HepG2 (cell line): ENCODE measurements around the gene CHEK2. TPM values are rescaled to one million over a fixed set of nuclear protein-coding genes. Genes with fewer than 3 reads are reported as not detected.

Experiments used
- AFF4 ChIP-seq: sonication (generic); formaldehyde crosslinking; IDR thresholded peaks from 2 replicates; pipeline ENCODE4 v1.4.0; 2020; ENCODE audit warnings: missing genetic modification reagents
- ATF7 ChIP-seq, 2 experiments: fragments of 450-650 bp in 1 of 2; sonication (generic) in 1 of 2; formaldehyde crosslinking in 1 of 2; IDR thresholded peaks; 2 replicates each; pipeline versions ENCODE4 v1.4.0 to v1.6.1; 2016 to 2020; ENCODE audit warnings: antibody characterized with exemption in 1 of 2, mild to moderate bottlenecking in 1 of 2, missing genetic modification reagents in 1 of 2
- CENPX ChIP-seq: sonication (generic); formaldehyde crosslinking; IDR thresholded peaks from 2 replicates; pipeline ENCODE4 v1.9.0; 2021; ENCODE audit warnings: mild to moderate bottlenecking, missing genetic modification reagents, moderate library complexity
- FOSL2 ChIP-seq: sonication (generic); formaldehyde crosslinking; IDR thresholded peaks from 2 replicates; pipeline ENCODE4 v1.4.0; 2020; ENCODE audit warnings: missing genetic modification reagents
- KLF16 ChIP-seq, 2 experiments: sonication (generic) in 1 of 2; formaldehyde crosslinking in 1 of 2; IDR thresholded peaks; 2 replicates each; pipeline versions ENCODE4 v1.6.1 to v1.8.0; 2016 to 2023; ENCODE audit warnings: missing genetic modification reagents in 2 of 2, missing compliant biosample characterization in 1 of 2
- MEIS2 ChIP-seq: sonication (generic); formaldehyde crosslinking; IDR thresholded peaks from 2 replicates; pipeline ENCODE4 v1.9.0; 2021; ENCODE audit warnings: mild to moderate bottlenecking, missing genetic modification reagents
- MXD1 ChIP-seq: sonication (generic); formaldehyde crosslinking; IDR thresholded peaks from 2 replicates; pipeline ENCODE4 v1.4.0; 2020; ENCODE audit warnings: mild to moderate bottlenecking, missing genetic modification reagents
- MXI1 ChIP-seq: IDR thresholded peaks from 3 replicates; pipeline ENCODE4 v1.6.1; 2012; ENCODE audit warnings: low read depth, low read length, inconsistent platforms, borderline replicate concordance
- NRL ChIP-seq: sonication (generic); formaldehyde crosslinking; IDR thresholded peaks from 2 replicates; pipeline ENCODE4 v1.5.0; 2020; ENCODE audit warnings: missing genetic modification reagents, mild to moderate bottlenecking, moderate library complexity, borderline replicate concordance
- REXO4 ChIP-seq: sonication (generic); formaldehyde crosslinking; IDR thresholded peaks from 2 replicates; pipeline ENCODE4 v1.8.0; 2022; ENCODE audit warnings: missing genetic modification reagents, mild to moderate bottlenecking, borderline replicate concordance
- RFXANK ChIP-seq: IDR thresholded peaks from 2 replicates; pipeline ENCODE4 v1.6.1; 2016
- SRSF1 ChIP-seq: fragments of 200-400 bp; formaldehyde crosslinking; optimal IDR thresholded peaks from 2 replicates; pipeline ENCODE3; 2017; ENCODE audit warnings: mild to moderate bottlenecking, low read depth, low read length, moderate library complexity
- TBX3 ChIP-seq: fragments of 450-650 bp; IDR thresholded peaks from 2 replicates; pipeline ENCODE4 v1.6.1; 2017; ENCODE audit warnings: antibody characterized with exemption, mild to moderate bottlenecking, inconsistent platforms, borderline replicate concordance
- XBP1 ChIP-seq: sonication (generic); formaldehyde crosslinking; IDR thresholded peaks from 2 replicates; pipeline ENCODE4 v1.5.0; 2020; ENCODE audit warnings: missing genetic modification reagents
- ZNF121 ChIP-seq: sonication (generic); formaldehyde crosslinking; IDR thresholded peaks from 2 replicates; pipeline ENCODE4 v1.5.0; 2020; ENCODE audit warnings: mild to moderate bottlenecking, missing genetic modification reagents
- ZNF20 ChIP-seq: sonication (generic); formaldehyde crosslinking; IDR thresholded peaks from 2 replicates; pipeline ENCODE4 v1.4.0; 2020; ENCODE audit warnings: mild to moderate bottlenecking, moderate library complexity, missing genetic modification reagents
- ZNF205 ChIP-seq: IDR thresholded peaks from 2 replicates; pipeline ENCODE4 v1.6.1; 2018; ENCODE audit warnings: missing biosample characterization, missing genetic modification reagents
- ZNF232 ChIP-seq: sonication (generic); formaldehyde crosslinking; IDR thresholded peaks from 2 replicates; pipeline ENCODE4 v1.4.0; 2020; ENCODE audit warnings: missing genetic modification reagents, borderline replicate concordance
- ZNF30 ChIP-seq: sonication (generic); formaldehyde crosslinking; IDR thresholded peaks from 2 replicates; pipeline ENCODE4 v1.5.0; 2020; ENCODE audit warnings: mild to moderate bottlenecking, missing genetic modification reagents
- ZNF333 ChIP-seq: sonication (generic); formaldehyde crosslinking; IDR thresholded peaks from 2 replicates; pipeline ENCODE4 v1.4.0; 2020; ENCODE audit warnings: mild to moderate bottlenecking, missing genetic modification reagents, borderline replicate concordance
- ZNF546 ChIP-seq: sonication (generic); formaldehyde crosslinking; conservative IDR thresholded peaks from 2 replicates; pipeline ENCODE4 v1.8.1; 2023; ENCODE audit warnings: mild to moderate bottlenecking, missing genetic modification reagents
- ZNF614 ChIP-seq: IDR thresholded peaks from 2 replicates; pipeline ENCODE4 v1.6.1; 2018; ENCODE audit warnings: missing biosample characterization, missing genetic modification reagents, inconsistent platforms, borderline replicate concordance
- polyA plus RNA-seq, 8 experiments: library from polyadenylated mRNA; depleted of rRNA in 3 of 8; stranded (reverse) in 7 of 8; unstranded in 1 of 8; fragments of >200 nt; fragmentation: Illumina TruSeq in 4 of 8; extraction: Trizol in 4 of 8; gene quantifications; 2 replicates each; pipeline versions ENCODE4 v1.2.1 to v1.2.3, GENCODE V29; 2011 to 2016; ENCODE audit warnings: low read depth in 4 of 8, missing spikeins in 1 of 8, mixed read lengths in 1 of 8; ENCODE audit not compliant: insufficient read depth in 1 of 8
- total RNA-seq, 5 experiments: library from RNA; depleted of rRNA; stranded (reverse); fragments of >200 nt; fragmentation: Illumina TruSeq; extraction: Trizol; gene quantifications; 2 replicates each; pipeline ENCODE4 v1.2.3, GENCODE V29; 2016; ENCODE audit warnings: low read depth in 1 of 5
- TF ChIP-seq, protein P1 (sequence below): IDR thresholded peaks from 2 replicates; pipeline ENCODE4 v1.6.1; 2016; ENCODE audit warnings: low read depth, borderline replicate concordance
- TF ChIP-seq, protein P2 (sequence below): sonication (generic); formaldehyde crosslinking; IDR thresholded peaks from 2 replicates; pipeline ENCODE4 v1.5.1; 2020; ENCODE audit warnings: missing genetic modification reagents, mild to moderate bottlenecking, borderline replicate concordance

The CHEK2 gene
- total and polyA plus RNA-seq, 2 of the 13 experiments (the other 11 are each of a cell fraction or from before 2014, with no cell fraction given), result 27.0 to 40.5 TPM

- TF ChIP-seq ZNF121 (CRISPR knock-in tag) (0 out of 2 replicates have a peak, but pooled peaks have one; percentile 30), ATF7 (IDR thresholded peaks at IDR 0.05) (no peak), ATF7 (CRISPR knock-in tag; IDR thresholded peaks at IDR 0.05) (no peak), ZNF205 (CRISPR knock-in tag) (peak; percentile 85; the same call in 1 of the 2 replicates), MXD1 (no peak), REXO4 (no peak), SRSF1 (no peak), ZNF20 (CRISPR knock-in tag) (no peak), XBP1 (CRISPR knock-in tag) (no peak), KLF16 (CRISPR knock-in tag; IDR thresholded peaks at IDR 0.05) (no peak), ZNF232 (no peak; the same call in 1 of the 2 replicates), MEIS2 (CRISPR knock-in tag) (no peak), ZNF333 (CRISPR knock-in tag) (no peak; the same call in 1 of the 2 replicates), AFF4 (CRISPR knock-in tag) (no peak; the same call in 1 of the 2 replicates), ZNF546 (CRISPR knock-in tag) (no peak), NRL (CRISPR knock-in tag) (no peak), FOSL2 (CRISPR knock-in tag) (no peak), TBX3 (no peak), RFXANK (CRISPR knock-in tag) (no peak), ZNF30 (CRISPR knock-in tag) (no peak), MXI1 (peak; percentile 10; the same call in 1 of the 3 replicates), ZNF614 (peak; percentile 44; the same call in 1 of the 2 replicates), CENPX (CRISPR knock-in tag) (no peak)
- TF ChIP-seq, protein P1, sequence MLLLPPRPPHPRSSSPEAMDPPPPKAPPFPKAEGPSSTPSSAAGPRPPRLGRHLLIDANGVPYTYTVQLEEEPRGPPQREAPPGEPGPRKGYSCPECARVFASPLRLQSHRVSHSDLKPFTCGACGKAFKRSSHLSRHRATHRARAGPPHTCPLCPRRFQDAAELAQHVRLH, result no peak
- TF ChIP-seq, protein P2, sequence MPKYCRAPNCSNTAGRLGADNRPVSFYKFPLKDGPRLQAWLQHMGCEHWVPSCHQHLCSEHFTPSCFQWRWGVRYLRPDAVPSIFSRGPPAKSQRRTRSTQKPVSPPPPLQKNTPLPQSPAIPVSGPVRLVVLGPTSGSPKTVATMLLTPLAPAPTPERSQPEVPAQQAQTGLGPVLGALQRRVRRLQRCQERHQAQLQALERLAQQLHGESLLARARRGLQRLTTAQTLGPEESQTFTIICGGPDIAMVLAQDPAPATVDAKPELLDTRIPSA (CRISPR knock-in tag), result no peak
Measured at GRCh38 chr22:28783786-28784671, 42.4 kb upstream of the CHEK2 start (continued).
